Cardiac muscle cell (in vitro differentiated cells and primary cell): Measurements from ENCODE around the gene KMT2D. TPM values are rescaled to one million over a fixed set of nuclear protein-coding genes. Genes with fewer than 3 reads are reported as not detected.

Experiments
- DNase-seq, 2 donors: peaks; one replicate each; pipeline versions ENCODE4 v3.0.0 to v3.0.0-alpha.2; 2010 to 2017; ENCODE audit warnings: low read depth in 1 of 2, low spot score in 1 of 2
- H3K27ac ChIP-seq: fragments of 200-600 bp; sonication (generic); 2 replicates; pipeline ENCODE4 v1.5.1; 2016
- H3K27me3 ChIP-seq: fragments of 200-600 bp; sonication (generic); 2 replicates; pipeline ENCODE4 v1.6.0; 2016; ENCODE audit warnings: control low read depth
- H3K36me3 ChIP-seq: fragments of 200-600 bp; sonication (generic); 2 replicates; pipeline ENCODE4 v1.5.1; 2016; ENCODE audit warnings: control low read depth
- H3K4me1 ChIP-seq: fragments of 200-600 bp; sonication (generic); 2 replicates; pipeline ENCODE4 v1.8.1; 2017; ENCODE audit warnings: low read depth, mild to moderate bottlenecking, mixed run types
- H3K4me3 ChIP-seq: fragments of 200-600 bp; sonication (generic); 2 replicates; pipeline ENCODE4 v1.5.1; 2016; ENCODE audit warnings: mild to moderate bottlenecking
- H3K9me3 ChIP-seq: fragments of 200-600 bp; sonication (generic); 2 replicates; pipeline ENCODE4 v1.5.1; 2017; ENCODE audit warnings: low read depth, mild to moderate bottlenecking, control low read depth
- polyA plus RNA-seq: library from polyadenylated mRNA; unstranded; fragments of >200 nt; fragmentation: Nextera tagmentation; extraction: Ambion mirVana; gene quantifications from 2 replicates; pipeline ENCODE4 v1.2.1, GENCODE V29; 2016
- total RNA-seq: library from RNA; depleted of rRNA; stranded (reverse); fragments of >200 nt; gene quantifications from 2 replicates; pipeline ENCODE4 v1.2.3, GENCODE V29; 2016
- TF ChIP-seq, protein P1 (sequence below): IDR thresholded peaks from 2 replicates; pipeline ENCODE4 v1.5.1; 2012; ENCODE audit warnings: low read depth, mild to moderate bottlenecking, low read length

KMT2D gene, protein sequence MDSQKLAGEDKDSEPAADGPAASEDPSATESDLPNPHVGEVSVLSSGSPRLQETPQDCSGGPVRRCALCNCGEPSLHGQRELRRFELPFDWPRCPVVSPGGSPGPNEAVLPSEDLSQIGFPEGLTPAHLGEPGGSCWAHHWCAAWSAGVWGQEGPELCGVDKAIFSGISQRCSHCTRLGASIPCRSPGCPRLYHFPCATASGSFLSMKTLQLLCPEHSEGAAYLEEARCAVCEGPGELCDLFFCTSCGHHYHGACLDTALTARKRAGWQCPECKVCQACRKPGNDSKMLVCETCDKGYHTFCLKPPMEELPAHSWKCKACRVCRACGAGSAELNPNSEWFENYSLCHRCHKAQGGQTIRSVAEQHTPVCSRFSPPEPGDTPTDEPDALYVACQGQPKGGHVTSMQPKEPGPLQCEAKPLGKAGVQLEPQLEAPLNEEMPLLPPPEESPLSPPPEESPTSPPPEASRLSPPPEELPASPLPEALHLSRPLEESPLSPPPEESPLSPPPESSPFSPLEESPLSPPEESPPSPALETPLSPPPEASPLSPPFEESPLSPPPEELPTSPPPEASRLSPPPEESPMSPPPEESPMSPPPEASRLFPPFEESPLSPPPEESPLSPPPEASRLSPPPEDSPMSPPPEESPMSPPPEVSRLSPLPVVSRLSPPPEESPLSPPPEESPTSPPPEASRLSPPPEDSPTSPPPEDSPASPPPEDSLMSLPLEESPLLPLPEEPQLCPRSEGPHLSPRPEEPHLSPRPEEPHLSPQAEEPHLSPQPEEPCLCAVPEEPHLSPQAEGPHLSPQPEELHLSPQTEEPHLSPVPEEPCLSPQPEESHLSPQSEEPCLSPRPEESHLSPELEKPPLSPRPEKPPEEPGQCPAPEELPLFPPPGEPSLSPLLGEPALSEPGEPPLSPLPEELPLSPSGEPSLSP (N-terminal part only)
- 28.8 and 41.3 TPM in 2 replicates for total RNA-seq
- 31.0 and 41.3 TPM in 2 replicates for polyA plus RNA-seq

DNA sequence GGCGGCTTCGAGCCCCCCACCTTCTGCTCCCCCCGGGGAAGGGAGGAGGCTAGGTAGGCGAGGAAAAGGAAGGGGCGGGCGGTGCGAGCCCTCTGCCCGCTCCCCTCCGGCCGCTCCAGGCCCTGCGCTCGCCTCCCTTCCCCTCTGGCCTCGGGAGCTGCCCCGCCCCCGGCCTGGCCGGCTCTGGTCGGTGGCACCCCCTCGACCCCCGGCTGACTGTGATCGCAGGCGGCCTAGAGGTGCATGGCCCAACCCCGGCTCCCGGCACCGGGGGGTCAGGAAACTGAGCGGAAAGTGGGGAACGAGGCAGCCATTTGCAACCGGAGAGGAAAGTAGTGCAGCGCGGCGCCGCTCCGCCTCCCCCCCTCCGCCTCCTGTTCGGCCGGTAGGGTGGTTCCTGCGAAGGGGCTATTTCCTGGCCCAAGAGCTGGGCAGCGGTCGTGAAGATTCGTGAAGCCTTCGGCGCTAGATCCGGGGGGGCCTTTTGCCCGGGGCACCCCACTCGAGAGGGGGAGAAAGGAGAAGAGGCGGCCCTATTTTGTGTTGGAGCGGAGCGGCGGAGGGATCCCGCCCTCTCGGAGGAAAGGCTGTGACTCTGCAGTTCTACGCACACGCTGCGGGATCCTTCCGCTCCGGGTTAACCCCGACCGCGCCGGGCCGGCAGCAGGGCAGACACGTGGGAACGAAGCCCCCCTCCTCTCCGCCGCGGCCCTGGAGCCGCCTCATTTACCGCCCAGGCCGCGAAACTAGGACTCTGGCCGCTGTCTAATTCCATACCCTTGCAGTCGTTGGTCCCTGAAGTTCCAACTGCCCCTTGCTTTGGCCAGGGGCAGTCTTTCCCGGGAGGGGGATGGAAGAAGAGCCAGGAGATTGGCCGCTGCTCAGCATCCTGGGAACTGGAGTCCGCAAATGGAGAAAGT lies at the start of gene KMT2D:
Gene KMT2D, minus strand, starts transcription at position 558 of the 920 bp plus-strand sequence. CDS start 5,470 bp downstream, outside the sequence.
- Histone ChIP-seq H3K36me3 (no peaks in the 10 kb centered on the region), H3K4me1 (peaks cover 26% of the 10 kb centered on the region), H3K9me3 (no peaks in the 10 kb centered on the region), H3K27ac (peak within 1 kb of the TSS; percentile 99), H3K27me3 (no peaks in the 10 kb centered on the region), H3K4me3 (peak within 1 kb of the TSS; percentile 77)
- DNase-seq, result peak; percentile 96 to 97
- TF ChIP-seq, protein P1, sequence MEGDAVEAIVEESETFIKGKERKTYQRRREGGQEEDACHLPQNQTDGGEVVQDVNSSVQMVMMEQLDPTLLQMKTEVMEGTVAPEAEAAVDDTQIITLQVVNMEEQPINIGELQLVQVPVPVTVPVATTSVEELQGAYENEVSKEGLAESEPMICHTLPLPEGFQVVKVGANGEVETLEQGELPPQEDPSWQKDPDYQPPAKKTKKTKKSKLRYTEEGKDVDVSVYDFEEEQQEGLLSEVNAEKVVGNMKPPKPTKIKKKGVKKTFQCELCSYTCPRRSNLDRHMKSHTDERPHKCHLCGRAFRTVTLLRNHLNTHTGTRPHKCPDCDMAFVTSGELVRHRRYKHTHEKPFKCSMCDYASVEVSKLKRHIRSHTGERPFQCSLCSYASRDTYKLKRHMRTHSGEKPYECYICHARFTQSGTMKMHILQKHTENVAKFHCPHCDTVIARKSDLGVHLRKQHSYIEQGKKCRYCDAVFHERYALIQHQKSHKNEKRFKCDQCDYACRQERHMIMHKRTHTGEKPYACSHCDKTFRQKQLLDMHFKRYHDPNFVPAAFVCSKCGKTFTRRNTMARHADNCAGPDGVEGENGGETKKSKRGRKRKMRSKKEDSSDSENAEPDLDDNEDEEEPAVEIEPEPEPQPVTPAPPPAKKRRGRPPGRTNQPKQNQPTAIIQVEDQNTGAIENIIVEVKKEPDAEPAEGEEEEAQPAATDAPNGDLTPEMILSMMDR, result peak; percentile 9

DNA sequence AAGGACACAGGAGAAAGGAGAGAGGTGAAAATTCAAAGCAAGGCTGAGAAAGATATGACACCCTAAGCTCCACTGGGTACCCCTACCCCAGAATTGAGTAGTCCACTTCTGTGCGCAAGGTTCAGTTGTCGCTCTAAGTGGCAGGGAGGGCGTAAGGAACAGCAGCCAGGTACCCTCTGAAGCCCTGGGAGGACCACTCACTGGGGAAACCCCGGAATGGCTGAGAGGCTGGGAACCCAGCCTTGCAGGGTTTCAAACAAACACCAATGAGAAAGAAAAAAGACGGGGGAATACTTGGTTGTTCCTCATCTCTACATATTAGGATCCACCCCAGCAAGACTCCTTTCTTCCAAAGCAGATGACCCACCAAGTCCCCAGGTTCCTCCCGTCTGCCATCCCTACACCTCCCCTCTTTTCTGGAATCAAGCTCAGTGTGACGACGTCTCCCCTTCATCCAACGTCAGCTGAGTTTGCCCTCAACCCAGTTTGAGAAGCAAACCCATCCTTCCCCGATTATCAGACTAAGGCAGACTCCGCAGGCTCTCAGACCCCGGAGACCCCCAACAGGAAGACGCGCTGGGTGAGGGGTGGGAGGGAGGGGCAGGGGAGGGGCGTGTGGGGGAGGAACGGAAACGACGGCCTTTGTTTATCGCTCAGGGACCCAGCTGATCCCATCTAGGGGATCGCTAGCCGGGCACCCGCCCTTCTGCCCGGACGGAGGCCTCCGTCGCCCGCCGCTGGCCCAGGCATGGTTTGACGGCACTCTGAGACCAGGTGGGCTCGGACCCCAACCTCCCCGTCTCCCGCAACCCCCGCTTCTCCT lies 49.3 kb upstream of the KMT2D start:
- TF ChIP-seq, protein P1, result no peak
- Histone ChIP-seq H3K27me3 (no peaks in the 10 kb centered on the region), H3K4me3 (peak overlapping the region; percentile 73), H3K9me3 (no peaks in the 10 kb centered on the region), H3K27ac (peak overlapping the region; percentile 87), H3K36me3 (no peaks in the 10 kb centered on the region), H3K4me1 (peaks cover 10% of the 10 kb centered on the region)
- peak in 1 of 2 donors; percentile 29 for DNase-seq

DNA sequence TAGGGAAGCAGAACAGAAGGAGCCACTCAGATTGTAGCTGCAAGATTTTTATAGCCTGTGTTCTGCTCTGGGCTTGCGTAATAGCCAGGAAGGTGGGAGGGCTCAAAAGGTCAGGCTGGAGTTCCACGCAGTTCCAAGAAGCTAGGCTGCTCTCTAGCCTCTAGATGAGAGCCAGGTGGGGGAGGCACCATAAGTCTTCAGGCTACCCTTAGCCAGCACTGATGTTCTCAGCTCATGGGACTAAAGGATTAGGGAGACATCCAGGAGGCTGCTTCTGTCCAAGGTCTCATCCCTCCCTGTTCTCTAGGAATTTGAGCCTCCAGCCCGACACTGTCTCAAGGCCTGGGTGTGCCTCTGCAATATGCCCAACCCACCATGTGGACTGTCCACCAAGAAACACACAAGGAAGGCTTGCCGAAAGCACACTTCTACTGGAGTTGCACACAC lies 48.4 kb upstream of the KMT2D start:
- Histone ChIP-seq H3K36me3 (peaks cover 3% of the 10 kb centered on the region), H3K27me3 (no peaks in the 10 kb centered on the region), H3K4me3 (peak overlapping the region; percentile 73), H3K9me3 (no peaks in the 10 kb centered on the region), H3K27ac (peak overlapping the region; percentile 33), H3K4me1 (peaks cover 10% of the 10 kb centered on the region)
- peak in 1 of 2 donors; percentile 76 for DNase-seq
- TF ChIP-seq, protein P1, result no peak

DNA sequence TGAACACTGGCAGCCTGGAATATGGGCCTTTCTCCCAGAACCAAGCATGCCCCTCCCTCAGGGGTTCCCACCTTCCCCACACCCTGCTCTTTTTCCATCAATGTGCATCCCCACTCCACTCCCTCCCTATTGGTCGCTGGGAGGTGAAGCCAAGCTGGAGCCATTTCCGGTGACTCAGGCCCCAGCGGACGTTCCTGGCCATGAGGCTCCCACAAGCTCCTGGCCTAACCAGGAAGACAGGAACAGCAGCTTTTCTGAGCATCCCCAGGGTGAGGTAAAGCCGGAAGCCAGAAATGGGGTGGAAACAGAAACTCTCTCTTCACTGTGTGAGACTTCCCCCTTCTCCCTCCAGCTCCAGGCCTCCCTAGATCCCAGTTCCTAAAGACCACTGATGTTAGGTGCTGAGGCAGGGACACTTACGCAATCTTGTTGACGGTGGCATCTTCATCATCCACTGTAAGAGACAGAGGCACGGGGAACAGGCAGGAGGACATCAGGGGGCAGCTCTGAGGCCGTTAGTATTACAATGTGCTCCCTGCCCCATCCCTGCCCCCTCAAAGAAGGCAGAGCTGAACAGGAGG lies 45.0 kb upstream of the KMT2D start:
- Histone ChIP-seq H3K4me1 (peaks cover 10% of the 10 kb centered on the region), H3K27ac (no peak overlapping the region), H3K4me3 (no peak overlapping the region), H3K36me3 (peaks cover 36% of the 10 kb centered on the region), H3K9me3 (no peaks in the 10 kb centered on the region), H3K27me3 (no peaks in the 10 kb centered on the region)
- DNase-seq, result peak in 1 of 2 donors; percentile 64
- TF ChIP-seq, protein P1, result no peak
